ENCODE results near the gene PWWP2B.

Gene PWWP2B

DNA sequence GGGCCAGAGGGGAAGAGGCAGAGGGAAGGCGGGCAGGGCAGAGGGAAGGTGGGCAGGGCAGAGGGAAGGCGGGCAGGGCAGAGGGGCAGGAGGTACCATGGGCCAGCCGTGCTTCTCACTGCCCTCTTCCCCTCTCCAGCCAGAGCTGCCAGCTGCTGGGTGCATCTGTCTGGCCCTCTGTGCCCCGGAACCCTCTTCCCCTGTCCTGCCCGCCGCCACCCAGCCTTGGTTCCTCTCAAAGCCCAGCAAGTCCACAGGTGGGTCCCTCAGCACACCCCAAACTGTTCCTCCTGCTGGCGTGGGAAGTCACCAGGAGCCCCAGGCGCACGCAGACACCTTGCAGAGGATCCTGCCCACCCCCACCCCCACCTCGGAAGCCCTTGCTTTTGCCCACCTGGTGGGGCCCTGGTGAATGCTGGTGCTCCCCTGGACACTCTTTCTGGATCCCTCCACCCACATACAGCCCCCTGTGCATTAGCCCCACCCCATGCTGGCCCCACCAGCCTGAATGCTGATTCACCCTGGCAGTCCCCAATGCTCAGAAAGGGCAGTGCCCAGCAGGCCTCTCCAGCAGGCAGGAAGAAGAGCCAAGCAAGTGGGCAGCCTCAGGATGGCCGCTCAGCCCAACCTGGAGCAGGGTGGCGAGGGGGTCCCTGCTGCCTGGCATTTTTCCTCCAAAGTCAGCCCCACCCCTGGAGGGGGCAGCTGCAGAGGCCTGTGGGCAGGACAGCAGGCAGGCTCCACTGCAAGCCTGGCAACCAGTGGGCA is 1.9 kb upstream of the PWWP2B start:
- DNase-seq (ENCODE audit: low spot score), result no peak

DNA sequence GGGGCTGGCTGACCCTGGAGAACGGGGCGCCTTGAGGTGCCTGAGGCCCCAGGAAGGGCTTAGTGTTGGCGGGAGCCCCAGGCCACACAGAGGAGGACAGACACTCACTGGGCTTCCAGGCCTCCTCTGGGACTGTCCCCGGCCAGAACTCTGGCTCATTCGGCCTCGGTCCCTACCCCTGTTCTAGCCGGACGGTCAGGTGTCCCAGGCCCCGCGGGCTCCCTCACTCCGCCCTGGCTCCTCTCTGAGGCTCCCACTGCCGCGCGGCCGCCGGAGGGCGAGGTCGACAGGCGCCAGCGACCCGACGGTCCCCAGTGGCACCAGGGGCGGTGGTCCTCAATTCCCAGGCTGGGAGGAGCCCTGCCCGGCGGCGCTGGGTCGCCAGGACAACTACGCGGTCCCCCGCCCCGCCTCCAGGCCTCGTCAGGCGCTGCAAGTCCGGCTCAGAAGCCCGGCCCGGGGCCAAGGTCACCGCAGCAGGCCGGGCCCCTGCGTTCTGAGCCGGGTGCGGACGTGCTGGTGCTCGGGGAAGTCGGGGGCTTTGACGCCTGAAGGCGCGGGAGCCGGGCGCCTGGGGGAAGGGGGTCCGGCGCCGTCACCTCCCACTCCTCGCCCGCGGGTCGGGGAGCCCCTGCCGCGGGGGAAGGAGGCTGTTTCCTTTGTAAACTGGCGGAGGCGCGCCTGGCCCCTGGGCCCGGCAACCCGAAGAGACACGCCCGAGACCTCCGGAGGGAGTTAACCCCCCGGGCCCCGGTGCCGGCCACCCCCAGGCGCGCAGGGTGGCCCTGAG is 1.1 kb upstream of the PWWP2B start:
- no peak for DNase-seq (ENCODE audit: low spot score)

- no peak for DNase-seq (ENCODE audit: low spot score)
Observed at GRCh38 chr10:132396494-132397035, 435 bp upstream of the PWWP2B start.

DNA sequence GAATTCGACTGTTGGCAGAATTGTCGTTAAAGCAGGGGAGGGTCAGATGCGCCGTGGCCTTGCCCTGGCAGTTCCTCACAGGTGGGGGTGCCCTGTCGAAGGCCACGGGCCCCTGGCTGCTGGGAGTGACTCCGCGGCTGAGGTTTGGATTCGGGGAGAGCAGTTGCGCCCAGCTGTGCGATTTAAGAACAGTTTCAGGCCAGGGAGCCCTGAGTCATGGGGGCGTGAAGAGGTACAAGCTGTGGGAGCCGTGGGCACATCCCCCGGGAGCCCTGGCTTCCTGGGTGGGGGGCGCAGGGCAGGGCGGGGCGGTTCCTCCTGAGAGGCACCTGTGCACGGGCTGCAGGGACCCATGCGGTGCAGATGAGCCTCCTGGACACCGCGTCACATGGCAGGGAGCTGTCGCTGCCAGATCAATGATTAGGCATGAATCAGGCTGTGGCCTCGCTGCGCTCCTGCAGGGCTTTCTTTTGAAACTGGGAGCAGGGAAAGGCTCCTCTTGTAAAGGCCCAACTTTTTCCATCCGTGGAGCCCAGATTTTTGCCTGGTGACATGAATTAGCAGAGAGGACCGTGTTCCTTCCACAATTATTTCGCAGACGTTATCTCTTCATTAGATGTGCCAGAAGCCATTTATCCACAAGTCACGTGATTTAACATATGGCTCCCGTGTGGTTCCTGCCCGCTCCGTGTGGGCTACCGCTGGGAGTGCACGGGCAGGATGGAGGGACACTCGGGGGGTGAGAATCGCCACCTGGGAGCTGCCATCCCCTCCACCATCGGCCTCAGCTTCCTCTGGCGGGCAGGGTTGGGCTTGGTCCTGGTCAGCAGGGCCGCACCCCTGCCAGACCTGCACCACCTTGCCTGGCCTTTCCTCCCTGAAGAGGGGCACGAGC is 918 bp downstream of the PWWP2B start:
- no peak for DNase-seq (ENCODE audit: low spot score)

DNA sequence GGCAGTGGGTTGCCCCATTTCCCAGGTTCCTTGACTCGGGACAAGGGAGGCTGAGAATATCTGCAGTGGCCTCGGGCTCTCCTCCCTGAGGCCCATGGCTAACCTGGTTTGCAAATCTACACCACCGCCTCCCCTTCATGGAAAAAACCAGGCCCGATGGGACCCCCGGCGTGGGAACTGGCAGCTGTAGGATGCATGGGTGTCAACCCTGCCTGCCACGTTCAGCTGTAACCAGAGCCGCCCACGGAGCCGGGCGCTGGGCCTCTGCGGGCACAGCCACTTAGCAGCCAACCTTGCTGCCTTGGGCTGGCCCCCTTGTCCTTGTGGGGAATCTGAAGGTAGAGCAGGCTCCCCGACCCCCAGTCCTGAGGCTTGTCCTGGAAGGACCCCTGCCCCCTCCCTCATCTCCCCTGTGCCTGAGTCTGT is 1.6 kb downstream of the PWWP2B start:
- DNase-seq (ENCODE audit: low spot score), result no peak

DNA sequence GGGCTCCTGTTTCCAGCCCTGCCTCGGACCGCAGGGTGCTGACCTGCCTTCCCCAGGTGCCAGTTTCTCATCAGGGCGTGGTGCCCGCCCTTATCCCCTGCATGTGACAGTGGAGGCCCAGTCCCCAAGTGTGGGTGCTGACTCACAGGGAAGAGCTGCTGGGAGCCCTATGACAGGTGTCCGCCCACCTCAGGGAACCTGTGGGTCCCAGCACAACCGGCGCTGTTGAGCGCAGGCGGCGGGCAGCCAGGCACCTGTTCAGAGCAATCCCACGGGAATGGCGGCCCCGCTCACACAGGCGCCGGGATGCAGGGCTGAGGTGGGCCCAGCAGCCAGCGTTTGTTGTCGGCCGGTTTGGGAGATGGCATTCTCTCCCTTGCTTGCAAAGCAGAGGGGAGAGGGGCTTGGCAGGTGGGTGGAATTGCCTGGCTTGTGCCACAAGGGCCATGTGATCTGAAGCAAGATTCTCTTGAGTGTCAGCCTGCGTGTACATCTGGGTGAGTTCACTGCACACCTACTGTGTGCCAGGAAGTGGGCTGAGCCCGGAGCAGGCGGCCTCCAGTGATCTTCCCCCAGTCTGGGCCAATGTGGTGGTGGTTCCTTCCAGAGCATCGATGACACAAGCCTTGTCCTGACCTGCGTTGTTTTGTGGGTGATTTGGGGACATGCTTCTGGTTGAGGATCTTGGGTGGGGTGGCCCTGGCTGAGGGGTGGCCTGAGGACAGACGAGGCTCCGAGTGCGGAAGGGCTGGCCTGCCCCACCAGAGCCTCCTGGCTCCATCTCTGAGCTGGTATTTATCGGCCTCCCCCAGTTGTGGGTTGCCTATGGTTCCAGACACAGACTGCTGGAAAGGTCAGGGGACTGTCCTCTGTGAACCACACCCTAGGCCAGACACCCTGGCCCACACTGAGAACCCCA is 2.4 kb downstream of the PWWP2B start:
- no peak for DNase-seq (ENCODE audit: low spot score)

- DNase-seq (ENCODE audit: low spot score), result no peak
Observed at GRCh38 chr10:132400041-132400546, 3.1 kb downstream of the PWWP2B start.

GRCh38 chr10:132400547-132401151 is 3.6 kb downstream of the PWWP2B start:
- DNase-seq (ENCODE audit: low spot score), result no peak

DNA sequence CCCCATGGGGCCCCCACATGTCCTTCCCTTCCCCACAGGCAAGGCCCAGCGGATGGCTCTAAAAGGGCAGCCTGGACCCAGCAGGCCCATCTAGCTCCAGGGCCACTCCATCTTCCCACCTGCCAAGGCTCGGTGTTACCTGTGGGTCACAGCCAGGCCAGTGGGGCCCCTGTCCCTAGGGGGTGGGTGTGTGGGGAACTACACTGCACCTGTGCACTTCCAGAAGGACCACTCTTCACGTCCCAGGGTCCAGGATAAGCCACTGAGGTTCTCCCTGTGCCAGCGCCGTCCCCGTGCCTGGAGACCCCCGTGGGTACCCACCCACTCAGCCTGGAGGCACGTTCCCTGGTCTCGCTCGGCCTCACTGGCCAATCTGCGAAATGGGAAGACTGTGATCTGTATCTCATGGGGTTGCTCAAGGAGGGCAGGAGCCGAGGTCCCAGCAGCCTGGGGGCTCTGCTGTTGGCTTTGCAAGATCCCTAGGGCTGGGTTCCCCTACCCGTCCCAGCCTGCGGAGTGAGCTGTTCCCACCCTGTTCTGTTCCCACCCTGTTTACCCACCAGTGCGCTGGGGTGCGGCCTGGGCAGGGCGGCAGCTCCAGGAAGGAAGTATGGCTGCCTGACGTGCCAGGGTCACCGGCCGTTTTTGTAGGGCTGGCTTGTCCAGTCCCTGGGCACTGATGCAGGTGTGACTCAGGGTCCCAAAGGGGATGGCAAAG is 4.6 kb downstream of the PWWP2B start:
- DNase-seq (ENCODE audit: low spot score), result no peak

- DNase-seq (ENCODE audit: low spot score), result no peak
Observed at GRCh38 chr10:132402781-132403241, 5.8 kb downstream of the PWWP2B start.

GRCh38 chr10:132403511-132404168 is 6.6 kb downstream of the PWWP2B start:
- DNase-seq (ENCODE audit: low spot score), result no peak

GRCh38 chr10:132404169-132404880 is 7.3 kb downstream of the PWWP2B start:
- no peak for DNase-seq (ENCODE audit: low spot score)

- DNase-seq (ENCODE audit: low spot score), result no peak
Observed at GRCh38 chr10:132404911-132405462, 8.0 kb downstream of the PWWP2B start.

GRCh38 chr10:132405463-132405991 is 8.5 kb downstream of the PWWP2B start:
- DNase-seq (ENCODE audit: low spot score), result no peak

- no peak for DNase-seq (ENCODE audit: low spot score)
Observed at GRCh38 chr10:132406181-132406580, 9.2 kb downstream of the PWWP2B start.

DNA sequence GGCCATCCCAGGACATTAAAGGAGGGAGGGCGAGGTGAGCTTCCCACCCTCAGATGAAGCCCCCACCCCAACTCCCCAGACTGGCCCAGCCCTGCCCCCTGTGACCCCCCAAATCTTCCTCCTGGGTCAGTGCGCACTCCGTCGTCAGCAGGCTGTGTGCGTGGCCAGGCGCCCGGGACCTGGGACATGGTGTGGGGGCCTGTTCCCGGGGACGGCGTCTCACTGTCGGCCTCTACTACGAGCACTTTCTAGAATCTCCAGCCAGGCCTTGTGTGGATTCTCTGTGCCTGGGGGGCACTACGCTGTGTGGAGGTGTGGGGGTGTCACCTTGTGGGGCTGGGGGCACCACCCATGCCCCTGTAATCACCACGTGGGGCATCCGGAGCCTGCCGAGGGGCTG is 9.8 kb downstream of the PWWP2B start:
- DNase-seq (ENCODE audit: low spot score), result no peak

DNA sequence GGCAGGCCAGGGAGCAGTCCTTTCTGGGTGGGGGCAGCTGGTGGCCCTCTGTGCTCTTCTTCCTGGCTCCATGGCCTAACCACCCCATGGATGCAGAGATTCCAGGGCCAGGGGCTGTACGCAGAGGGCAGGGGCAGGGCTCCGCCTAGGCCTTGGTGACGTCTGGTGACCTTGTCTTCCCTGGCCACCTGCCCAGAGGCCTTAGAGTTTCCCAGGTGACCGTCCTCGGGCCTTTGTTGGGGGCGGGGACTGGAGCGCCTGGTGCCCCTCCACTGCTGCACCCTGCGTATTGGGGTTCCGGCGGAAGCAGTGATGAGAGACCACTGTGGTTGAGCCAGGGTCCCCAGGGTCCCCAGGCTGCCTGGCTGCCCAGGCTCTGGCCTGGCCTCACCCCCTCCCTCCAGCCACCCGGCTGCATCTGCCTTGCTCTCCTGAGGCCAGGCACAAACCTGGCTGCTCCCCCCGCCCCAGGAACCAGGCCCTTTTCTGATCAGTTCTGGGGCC is 10.3 kb downstream of the PWWP2B start:
- no peak for DNase-seq (ENCODE audit: low spot score)

Measured in left forelimb (tissue), 1 donor.